HEK293T (cell line): Measurements from ENCODE around the gene ACACB.
"Not testable (repeated sequence)": the region's sequence is repeated elsewhere in the genome, so short reads cannot be mapped to it uniquely, and the experiment has no call there.

ENCODE experiments used
- BHLHE40 ChIP-seq: fragments of 450-650 bp; IDR thresholded peaks from 2 replicates; pipeline ENCODE4 v1.6.1; 2016; ENCODE audit warnings: mild to moderate bottlenecking, moderate library complexity, borderline replicate concordance
- CTBP1 ChIP-seq: fragments of 450-650 bp; IDR thresholded peaks from 2 replicates; pipeline ENCODE4 v1.6.1; 2016; ENCODE audit warnings: borderline replicate concordance
- ELF4 ChIP-seq: fragments of 450-650 bp; IDR thresholded peaks from 2 replicates; pipeline ENCODE4 v1.6.1; 2017; ENCODE audit warnings: antibody characterized with exemption
- FOXM1 ChIP-seq: fragments of 450-650 bp; IDR thresholded peaks from 2 replicates; pipeline ENCODE4 v1.6.1; 2017; ENCODE audit warnings: mild to moderate bottlenecking, borderline replicate concordance
- HDGF ChIP-seq: fragments of 450-650 bp; IDR thresholded peaks from 2 replicates; pipeline ENCODE4 v1.6.1; 2017; ENCODE audit warnings: antibody characterized with exemption, borderline replicate concordance
- LEF1 ChIP-seq: fragments of 450-650 bp; IDR thresholded peaks from 2 replicates; pipeline ENCODE4 v1.6.1; 2017; ENCODE audit warnings: mild to moderate bottlenecking, borderline replicate concordance
- SP1 ChIP-seq: fragments of 450-650 bp; IDR thresholded peaks from 2 replicates; pipeline ENCODE4 v1.6.1; 2017
- SUZ12 ChIP-seq: fragments of 450-650 bp; IDR thresholded peaks from 2 replicates; pipeline ENCODE4 v1.6.1; 2016; ENCODE audit warnings: mild to moderate bottlenecking

DNA sequence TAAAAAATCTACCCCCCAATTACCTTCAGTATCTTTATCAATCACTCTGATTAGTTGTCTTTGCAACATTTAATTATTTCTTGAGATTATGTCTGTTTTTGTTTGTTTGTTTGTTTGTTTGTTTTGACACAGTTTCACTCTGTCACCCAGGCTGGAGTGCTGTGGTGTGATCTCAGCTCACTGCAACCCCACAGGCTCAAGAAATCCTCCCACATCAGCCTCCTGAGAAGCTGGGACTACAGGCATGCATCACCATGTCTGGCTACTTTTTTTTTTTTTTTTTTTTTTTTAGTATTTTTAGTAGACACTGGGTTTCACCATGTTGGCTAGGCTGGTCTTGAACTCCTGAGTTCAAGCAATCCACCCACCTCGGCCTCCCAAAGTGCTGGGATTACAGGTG, 30.7 kb downstream of the ACACB start:
- not testable (repeated sequence) for TF ChIP-seq CTBP1, HDGF, BHLHE40, SUZ12, FOXM1, LEF1, SP1, ELF4
